Measurements from ENCODE around the gene CACNA1B.

DNA sequence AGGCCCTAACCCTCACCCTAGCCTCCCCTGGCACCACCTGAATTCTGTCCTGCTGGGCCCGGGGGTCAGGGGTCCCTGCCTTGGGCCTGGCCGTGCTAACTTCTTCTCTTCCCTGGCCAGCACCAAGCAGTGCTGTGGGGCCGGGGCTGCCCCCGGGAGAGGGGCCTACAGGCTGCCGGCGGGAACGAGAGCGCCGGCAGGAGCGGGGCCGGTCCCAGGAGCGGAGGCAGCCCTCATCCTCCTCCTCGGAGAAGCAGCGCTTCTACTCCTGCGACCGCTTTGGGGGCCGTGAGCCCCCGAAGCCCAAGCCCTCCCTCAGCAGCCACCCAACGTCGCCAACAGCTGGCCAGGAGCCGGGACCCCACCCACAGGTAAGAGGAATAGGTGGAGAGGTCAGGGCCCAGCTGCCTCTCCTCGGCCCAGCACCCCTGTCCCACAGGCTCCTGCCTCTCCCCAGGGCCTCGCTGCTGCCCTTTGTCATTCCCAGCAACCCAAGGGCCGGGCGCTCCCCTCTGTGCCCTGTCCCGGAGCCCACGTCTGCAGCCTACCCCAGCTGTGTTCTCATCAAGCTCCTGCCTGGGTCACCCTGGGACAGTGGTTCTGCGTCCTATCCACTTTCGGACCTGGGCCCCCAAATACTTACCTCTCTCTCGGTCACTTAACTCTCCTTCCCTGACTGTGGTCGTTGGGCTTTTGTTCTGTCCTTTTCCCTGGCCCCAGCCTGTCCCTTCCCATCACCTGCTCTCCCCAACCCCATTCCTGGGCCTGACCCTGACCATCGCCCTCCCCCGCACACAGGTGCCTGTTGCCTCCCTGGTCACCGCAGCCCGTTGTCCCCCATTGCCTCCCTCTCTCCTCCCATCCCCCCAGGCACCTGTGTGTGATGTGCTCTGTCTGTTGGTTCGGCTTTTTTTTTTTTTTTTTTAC, 243.2 kb downstream of the CACNA1B start:
- TF ChIP-seq POLR2AphosphoS5 (IDR thresholded peaks at IDR 0.05; ENCODE audit: insufficient read depth in 1 of 2, low read depth in 1 of 2) (no peak), POLR2A (IDR thresholded peaks at IDR 0.05) (no peak), CTCF (IDR thresholded peaks at IDR 0.05) (no peak)

All from vagina (tissue), 2 donors.